Stimulated activated CD4-positive, alpha-beta T cell treated with anti-CD3 and anti-CD28 coated beads, Interleukin-4, amount 100 ng/mL, for 24 hours (primary cell): Measurements from ENCODE around the gene ENDOU.

Experiments
- DNase-seq: peaks from one replicate; pipeline ENCODE4 v3.0.0-alpha.2; 2020

The ENDOU gene

DNA sequence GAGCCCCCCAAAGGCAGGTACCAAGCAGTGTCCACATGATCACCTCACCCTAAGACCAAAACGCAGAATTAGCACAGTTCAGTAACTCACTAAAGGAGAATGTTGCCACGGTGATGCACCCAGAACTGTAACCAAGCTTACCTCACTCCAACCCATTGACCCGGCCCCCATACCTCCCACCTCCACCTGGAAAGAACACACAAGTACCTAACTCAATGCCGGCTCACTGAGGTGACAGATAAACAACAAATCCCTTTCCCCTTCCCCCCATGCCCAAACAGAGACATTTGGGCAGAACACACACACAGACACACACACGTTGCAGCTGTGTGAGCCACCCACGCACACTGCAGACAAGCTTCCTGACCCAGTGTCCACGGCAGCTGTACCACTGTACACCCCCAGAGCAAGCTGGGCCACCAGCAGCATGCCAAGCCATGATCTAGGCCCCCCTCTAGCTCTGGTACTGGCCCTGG, 32.1 kb upstream of the ENDOU start:
- no peak for DNase-seq

DNA sequence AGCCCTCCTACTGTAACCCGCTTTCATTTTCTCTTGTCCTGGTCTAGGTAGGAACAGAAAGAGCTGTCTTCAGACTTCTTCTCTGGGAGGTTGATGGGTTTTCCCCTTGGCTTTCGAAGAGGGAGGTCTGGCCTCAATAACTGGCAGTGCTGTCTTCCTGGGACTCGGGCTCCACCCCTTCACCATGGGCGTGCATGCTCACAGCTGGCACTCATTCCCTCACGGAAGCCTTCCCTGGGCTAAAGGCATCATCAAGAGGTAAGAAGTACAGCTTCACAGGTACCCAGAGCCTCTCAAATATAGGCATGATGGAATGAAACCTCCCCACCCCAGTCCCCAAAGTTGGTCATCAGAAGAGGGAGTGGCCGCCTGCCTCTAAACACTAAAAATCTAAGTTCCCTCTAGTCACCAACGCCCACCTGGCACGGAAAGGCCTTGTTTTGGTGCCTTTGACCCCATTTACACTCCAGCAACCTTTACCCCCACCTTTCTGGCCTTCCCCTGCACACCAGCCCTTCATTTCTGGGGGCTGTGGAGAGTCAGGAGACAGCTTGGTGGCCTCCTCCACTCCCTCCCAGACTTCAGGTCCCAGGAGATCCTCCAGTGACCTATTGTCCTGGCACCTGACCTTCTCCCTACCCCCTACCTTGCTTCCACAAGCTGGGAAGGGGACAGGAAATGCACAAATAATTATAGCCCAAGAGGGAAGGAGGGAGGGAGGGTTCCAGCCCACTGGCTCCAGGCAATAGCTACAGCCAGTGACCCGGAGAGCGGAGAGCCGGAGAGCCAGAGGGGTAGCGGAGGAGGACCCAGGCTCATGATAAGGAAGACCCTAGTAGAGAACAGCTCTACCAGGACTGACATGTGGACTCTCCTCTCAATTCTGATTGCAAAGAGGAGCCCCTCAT, 30.6 kb upstream of the ENDOU start:
- DNase-seq = peak; percentile 49

DNA sequence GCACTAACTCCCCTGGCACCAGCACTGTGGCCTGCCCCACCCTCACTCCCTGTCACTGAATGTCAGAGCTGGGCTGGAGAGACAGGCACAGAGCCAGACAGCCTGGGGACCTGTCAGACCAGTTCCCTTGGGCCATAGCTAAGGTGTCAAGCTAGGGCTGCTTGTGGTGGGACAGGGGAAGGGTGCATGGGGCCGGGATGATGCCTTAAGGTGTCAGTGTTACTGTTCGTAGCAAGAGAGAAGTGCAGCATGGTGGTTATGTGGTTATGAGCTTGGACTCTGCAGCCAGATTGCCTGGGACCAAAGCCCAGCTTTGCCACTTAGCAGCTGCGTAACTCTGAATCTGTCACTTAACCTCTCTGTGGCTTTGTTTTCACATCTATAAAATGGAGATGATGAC, 29.6 kb upstream of the ENDOU start:
- no peak for DNase-seq

DNA sequence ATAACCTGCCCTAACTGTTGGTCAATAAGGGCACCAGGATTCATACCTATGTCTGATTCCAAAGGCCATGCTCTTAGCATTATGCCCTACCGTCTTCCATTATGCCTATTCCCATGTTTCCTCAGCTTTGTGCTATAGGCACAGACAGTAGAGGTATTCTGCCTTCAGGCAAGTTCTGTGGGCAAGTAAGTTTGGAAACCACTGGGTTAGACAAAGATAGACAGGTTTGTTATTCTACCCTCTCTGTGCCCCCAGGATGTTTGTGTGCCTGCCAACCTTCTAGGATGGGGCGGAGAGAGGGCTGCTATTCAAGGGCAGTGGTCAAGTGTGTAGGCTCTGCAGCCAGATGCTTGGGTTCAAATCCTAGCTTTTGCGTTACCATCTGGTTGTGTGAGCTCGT, 28.8 kb upstream of the ENDOU start:
- DNase-seq = no peak

DNA sequence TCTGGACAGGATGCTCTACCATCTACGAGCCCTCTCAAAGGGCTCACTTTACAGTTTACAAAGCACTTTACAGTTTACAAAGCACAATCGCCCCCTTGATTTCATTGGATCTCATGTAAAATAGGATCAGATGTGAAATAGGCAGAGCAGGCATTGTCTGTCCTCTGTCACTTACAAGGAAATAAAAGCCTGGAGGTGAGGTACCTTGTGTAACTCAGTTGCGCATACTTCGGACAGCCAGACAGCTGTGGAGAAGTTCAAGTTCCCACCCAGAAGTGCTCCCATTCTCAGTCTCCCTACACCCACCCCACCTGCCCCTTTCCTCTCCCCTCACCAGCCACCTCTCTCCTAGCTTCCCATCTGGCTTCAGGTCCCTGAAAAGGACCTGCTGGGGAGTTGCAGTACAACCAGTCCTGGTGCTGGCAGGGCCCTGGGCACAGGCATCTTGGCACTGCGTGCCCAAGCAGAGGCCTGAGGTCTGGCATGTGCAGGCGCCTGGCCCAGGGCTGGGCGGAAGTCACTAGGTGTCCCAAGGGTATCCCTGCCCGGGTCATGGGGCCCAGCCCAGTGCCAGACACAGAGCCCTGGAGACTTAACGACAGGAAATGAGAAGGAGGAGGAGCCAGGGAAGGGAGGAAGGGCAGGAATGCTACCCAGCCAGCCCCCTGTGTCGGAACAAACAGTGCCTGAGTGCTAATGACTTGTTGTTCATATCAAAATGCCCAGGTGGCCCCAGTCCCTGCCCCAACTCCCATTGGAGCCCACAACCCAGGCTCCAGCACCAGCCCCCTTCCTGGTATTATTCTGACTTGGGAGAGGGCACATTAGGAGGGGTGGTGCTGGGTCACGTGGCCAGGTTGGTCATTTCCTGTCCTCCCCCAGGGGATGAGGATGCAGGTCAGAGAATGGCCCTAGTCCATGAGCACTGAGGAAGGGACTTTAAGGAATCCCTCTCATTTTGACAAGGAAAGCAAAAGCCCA, 28.0 kb upstream of the ENDOU start:
- DNase-seq = no peak

DNA sequence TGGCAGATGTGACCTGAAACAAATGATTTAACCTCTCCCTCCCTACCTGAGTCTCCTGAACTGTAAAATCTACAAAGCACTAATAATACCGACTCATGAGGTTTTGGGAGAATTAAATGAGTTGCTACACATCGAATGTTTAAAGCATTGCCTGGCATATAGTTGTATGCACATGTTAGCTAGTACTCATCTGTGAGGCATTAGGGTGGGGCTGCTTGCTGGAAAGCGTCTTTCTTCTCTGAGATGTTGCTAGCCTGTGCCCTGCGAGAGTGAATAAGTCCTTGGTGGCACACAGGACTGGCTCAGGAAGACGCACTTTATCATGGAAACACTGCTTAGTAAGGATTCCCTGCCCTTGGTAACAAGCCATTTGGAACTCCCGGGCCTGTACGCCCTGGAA, 27.3 kb upstream of the ENDOU start:
- no peak for DNase-seq

DNA sequence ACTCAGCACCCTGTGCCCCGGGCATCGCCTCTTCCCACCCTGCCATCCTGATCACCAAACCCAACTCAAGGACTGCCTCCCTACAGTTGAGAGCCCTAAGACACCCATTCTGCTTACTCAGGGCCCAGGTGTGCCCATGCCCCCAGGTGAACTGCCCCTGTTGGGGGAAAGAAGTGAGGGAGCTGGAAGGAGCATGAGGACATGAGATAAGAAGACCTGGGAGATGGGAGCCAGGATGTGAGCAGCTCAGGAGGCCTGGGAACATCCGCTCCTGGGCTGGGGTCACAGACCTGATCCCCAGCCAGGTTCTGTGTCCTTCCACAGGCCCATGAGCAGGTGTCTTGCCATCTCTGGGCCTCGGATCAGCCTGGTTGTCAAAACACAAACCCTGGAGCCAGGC, 26.8 kb upstream of the ENDOU start:
- DNase-seq = no peak

DNA sequence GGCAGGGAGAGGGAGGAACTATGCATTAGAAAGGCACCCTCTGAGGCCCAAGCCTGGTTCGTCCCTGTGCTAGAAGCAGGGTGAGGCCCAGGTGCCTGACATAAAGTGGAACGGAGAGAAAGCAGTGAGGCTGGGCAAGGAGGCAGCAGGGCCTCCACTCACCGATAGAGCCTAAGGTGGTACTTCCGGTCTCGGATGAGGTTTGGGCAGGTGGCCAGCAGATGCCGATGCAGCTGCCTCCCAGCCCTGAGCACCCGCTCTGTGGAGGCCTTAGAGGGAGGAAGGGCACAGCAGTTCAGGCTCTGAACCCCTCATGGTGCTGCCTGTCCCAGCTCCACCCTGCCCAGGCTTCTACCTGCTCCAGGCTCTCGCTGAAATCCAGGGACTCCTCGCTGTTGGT, 26.3 kb upstream of the ENDOU start:
- no peak for DNase-seq

DNA sequence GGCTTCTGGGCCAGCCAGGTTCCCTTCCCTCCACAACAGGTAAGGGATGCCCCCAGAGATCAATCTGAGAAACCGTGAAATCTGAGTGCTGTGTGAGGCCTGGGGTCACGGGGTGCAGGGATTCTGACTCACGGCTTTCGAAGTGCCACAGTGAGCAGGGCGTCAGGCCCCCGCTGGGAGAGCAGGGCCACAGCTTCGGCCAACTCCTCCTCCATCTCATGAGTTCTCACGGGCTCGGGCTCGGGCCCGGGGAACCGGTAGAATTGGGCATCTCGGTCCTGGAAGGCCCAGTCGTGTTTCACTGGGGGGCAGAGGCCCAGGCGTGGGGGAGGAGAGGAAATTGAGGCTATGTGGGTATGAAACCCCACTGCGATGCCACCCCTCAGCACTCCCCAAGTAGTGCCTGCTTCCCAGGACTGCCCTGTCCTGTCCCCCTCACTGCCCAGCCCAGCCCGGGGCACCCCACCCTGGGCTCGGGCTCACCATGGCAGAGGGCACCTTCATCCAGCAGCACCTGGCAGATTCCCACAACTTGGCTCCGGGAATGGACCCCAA, 25.7 kb upstream of the ENDOU start:
- no peak for DNase-seq

DNA sequence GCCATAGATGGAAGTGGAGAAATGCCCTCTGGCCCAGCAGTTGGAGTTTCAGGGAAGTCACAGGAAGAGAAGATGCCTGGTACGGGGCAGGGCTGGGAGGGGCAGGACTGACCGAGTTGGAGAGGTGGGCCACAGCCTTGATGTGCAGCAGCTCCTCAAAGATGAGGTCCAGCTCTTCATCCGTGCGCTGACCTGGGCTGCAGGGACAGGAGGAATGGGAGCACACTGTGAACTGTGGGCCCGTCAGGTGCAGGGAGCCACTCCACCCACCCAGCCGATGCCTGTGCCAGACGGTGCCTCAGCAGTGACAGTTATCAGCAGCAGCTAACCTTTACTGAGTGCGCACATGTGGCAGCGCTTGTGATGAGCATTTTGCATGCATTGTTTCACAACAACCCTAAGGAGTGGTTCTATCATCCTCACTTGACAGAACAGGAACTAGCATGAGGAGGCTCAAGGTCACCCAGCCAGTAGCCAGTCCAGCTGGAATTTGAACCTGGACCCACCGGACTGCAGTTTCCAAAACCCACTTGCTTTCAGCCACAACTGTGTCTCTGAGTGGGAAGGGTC, 25.0 kb upstream of the ENDOU start:
- DNase-seq = no peak

DNA sequence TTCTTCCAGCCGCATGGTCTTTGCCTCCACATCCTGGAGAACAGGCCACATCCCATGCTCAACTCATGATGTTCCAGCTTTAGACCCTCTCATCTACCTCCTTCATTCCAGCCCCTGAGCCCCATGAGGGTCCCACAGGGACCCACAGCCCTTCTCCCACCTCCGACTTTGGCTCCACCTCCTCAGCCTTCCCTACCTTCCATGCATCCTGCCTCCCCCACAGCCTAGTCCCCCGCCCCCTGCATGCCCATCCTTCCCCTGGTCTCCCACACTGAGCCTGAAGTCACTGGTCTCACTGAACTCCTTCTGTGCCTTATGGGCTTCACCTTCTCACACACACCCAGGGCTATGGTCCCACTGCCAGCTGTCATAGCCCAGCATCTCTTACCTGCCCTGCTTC, 23.6 kb upstream of the ENDOU start:
- DNase-seq = no peak

DNA sequence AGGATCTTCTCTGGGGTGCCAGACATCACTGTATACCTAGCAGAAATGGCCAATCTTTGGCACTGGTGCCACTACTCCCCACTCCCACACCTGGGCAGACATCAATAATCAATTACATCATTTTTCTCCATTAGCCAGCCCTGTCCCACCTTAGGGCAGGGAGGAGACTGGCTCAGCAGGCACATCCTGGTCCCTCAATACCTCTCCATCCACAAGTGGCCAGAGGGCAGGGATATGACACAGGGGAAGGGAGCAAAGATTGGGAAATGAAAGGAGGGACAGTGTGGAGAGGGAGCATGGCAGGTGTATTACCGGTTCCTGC, 23.2 kb upstream of the ENDOU start:
- no peak for DNase-seq

DNA sequence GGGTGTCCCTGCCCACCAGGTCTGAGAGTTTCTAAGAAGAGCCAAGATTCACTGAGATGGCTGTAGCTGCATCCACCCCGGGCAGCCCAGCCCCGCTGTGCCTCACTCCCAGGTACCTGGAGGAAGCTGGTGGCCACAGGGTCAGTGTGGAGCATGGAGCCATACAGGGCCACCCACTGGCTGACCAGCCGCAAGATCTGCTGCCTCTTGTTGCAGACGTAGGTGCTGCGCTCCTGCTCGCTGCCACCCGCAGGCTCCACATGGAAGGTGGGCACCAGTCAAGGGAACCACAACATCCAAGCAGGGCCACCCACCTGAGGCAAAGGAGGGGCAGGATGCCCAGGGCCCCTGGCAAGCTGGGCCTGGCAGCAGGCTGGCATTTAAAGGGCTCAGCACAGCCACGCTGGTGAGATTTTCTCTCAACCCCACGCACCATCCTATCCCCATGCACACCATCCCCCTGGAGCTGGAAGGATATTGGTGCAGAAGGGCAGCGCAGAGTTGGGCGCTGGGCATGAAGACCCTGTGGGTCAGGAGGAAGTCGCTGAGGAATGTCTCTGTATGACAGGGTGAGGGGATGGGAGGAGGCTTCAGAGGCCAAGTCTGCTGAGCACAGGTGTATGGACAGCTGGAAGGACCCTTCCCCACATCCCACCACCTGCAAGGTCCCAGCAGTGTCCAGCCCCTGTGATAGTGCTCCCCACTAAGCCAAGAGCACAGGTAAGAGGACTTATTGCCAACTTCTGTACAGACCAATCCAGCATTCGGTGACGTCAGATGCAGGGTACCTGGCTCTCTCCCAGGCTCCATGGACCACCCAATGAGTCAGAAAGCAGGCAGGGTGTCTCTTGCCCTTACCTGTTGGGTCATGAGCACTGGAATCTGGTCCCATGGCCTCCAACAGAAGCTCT, 22.6 kb upstream of the ENDOU start:
- no peak for DNase-seq

DNA sequence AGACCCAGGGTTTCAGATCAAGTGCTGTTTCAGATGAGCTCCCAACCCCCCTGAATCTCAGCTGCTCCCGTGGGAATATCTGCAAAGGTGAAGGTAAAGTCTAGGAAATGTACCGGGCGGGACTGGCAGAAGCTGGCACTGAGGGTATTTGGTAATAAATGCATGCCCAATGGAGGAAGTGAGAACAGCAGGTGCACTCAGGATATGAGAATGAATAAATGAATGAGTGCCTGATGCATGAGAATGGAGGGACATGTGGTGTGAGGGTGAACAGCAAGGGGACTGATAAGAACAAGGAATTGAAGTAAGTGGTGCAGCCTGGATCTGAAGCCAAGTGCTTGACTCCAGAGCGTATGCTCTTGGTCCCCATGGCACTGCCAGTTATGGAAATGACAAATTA, 21.8 kb upstream of the ENDOU start:
- DNase-seq = no peak

DNA sequence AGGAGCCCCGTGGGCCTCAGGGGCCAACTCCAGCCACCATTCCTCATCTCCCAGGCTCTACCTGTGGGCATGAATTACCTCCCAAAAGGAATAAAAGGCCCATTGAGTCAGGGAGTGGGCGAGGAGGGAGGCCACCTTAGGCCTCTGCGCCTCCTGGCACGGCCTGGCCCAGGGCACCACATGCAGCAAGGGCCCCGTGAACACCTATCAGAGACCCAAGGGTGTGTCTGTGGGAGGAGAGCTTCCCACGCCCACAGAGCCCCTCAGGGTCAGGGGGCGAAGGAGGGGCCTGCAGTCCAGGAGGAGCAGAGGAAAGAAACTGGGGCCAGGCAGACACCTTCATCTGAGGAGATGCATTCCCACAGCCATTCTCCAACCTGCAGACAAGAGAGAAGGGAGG, 21.2 kb upstream of the ENDOU start:
- DNase-seq = no peak

DNA sequence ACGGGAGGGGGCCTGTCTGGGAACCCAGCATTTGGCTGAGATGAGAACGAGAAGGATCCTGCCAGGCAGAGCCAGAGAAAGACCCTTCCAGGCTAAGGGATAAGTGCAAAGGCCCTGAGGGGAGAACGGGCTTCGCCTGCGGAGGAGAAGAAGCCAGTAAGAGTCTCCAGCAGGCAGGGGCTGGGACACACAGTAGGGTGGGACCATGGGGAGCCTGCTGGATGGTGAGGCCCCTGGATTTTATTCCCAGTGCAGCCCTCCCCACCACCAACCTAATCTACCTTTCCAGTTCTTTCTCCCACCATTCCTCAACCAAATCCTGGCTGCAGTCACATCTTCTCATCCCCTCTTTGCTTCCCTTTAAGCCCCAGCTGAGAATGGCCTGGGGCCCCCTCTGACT, 20.8 kb upstream of the ENDOU start:
- DNase-seq = no peak

DNA sequence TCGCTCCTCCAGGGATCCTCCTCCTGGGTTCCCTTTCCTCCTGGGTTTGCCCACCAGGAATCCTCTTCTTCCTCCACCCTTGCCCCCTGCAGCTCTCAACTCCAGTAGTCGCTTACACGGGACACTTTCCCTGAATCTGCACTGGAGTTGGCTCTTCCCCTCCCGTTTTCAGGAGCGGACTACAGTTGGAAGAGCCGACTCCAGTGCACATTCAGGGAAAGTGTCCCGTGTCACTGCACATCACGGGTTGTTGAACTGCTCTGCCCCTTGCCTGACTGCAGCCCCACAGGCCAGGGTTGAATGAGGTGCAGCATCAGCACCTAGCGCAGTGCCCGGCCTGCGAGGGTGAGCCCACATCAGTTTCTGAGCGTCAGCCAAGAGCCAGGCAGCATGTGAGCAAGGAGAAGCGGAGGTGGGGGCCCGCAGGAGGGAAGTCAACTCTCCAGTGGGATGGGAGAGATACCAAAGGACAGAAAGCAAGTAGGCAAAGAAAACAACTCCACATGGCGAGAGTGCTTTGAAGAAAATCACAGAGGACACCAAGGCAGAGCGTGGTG, 20.3 kb upstream of the ENDOU start:
- no peak for DNase-seq

DNA sequence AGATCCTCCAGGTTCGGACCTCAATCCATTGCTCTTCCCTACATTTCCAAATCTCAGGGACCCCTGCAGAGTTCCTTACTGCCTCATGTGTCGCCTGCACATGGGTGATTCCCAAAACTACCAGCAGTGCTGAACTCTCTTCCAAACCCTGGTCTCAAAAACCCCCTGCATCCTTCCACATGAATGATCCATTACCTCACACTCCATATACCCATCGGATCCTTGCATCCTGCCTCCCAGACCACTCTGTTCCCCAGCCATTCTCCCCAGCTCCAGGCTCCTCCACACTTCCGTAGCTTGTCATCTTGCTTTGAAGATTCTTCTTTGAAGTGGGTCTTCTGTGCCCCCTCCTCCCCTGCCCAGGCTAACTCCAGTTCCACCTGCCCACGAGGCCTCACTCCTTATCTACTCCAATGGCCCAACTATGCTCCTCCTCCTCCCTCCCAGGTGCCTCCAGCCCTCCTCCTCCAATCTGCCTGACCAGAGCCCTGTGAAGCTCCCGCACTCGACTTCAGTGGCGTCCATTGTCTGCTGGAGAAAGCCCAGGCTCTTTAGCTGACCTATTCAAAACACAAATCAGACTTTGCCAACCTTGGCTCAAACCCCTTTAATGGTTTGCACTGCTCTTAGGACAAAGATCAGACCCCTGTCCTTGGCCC, 19.6 kb upstream of the ENDOU start:
- no peak for DNase-seq

DNA sequence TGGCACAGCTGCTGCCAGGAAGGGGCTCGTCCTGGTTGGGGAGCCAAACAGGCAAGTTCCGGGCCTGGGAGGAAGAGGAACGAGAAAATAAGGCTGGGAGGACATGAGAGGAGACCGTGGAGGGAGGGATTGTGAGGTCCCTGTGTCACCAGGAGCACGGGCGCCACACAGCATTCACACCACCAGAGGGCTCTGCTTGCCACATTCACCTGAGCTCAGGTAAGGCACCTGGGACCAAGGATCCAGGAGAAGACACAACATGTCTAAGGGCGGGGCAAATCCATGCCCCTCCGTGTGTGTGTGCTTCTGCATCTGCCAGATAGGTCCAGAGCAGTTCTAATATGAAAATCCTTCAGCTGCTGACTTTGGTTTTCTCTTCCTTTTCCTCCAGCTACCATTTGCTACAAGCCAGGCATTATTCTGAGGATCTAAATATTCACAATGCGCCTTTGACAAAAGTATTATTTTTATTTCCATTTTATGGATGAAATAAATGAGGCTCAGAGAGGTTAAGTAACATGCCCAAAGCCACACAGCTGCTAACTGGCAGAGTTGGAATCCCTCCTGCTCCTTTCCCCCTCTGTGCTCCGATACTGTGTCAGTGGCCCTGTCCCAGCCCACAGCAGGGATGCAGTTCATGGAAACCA, 18.8 kb upstream of the ENDOU start:
- peak; percentile 59 for DNase-seq

DNA sequence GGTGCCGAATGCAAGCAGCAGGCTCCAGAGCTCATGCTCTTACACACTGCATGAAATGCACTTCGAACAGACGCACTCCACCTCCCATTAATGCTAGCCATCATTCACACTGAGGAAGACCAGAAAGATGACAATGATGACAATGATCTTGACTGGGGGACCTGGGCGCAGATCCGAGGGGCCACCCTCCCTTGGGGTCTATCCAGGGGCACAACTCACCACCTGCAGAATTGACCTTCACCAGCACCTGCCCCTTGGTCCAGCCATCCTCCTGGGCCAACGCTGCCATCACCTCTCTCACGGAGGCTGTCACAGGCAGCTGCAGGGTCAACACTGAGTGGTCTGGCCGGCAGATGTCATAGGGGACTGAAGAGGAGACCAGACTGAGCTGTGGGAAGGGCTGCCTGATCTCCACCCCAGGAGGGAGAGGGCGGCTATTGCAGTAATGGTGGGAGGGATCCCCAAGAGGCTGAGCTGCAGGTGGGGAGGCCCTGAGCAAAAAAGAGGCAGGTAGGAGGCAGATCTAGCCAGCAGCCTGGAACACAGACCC, 18.1 kb upstream of the ENDOU start:
- DNase-seq = no peak
